AG08396 (cell line): ENCODE data around the gene MPRIP.

Source experiments
- DNase-seq: peaks from one replicate; pipeline ENCODE4 v3.0.0; 2012; ENCODE audit warnings: low spot score, mixed read lengths

Gene MPRIP

DNA sequence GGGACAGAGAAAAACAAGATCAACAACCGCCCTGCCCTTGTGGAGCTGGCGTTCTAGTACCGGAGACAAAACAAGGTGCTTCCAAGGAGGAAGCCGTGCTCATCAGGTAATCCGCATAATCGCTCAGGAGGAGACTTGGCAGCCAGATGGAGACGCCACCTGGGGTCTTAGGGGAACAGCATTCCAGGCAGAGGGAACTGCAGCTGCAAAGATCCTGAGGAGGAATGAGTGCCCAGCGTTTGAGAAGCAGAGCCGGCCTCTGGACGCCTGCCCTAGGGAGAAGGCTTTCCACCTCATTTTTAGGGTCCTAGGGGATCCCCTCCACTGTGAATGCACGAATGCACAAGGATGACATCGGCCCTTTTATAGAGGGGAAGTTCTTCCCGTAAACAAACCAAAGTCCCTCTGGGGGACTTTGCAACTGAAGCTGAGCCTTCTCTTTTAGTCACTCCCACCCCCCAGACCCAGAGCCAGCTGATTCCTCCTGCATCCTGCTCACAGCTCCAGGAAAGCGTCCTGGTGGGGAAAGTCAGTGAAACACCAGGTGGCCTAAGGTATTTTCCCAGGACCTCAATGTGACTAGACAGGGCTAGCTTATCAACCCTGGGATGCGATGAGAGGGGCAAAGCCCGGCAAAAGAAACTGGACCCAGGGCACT is 13.2 kb upstream of the MPRIP start:
- DNase-seq: no peak

DNA sequence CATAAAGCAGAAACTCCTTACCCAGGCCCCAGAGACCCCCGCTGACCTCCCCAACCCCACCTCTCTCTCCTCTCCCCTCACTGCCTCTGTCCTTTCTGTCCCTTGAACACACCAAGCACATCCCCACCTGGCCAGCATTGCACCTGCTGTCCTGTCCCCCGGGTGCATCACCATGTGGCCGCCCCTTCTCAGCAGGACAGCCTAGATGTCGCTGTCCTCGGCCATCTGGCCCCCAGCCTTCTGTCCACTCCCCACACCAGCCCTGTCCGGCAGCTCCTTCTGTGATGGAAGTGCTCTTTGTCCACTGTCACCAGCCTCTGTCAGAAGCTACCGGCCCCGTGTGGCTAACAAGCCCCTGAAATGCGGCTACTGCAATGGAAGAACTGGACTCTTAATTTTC is 12.3 kb upstream of the MPRIP start:
- no peak for DNase-seq

DNA sequence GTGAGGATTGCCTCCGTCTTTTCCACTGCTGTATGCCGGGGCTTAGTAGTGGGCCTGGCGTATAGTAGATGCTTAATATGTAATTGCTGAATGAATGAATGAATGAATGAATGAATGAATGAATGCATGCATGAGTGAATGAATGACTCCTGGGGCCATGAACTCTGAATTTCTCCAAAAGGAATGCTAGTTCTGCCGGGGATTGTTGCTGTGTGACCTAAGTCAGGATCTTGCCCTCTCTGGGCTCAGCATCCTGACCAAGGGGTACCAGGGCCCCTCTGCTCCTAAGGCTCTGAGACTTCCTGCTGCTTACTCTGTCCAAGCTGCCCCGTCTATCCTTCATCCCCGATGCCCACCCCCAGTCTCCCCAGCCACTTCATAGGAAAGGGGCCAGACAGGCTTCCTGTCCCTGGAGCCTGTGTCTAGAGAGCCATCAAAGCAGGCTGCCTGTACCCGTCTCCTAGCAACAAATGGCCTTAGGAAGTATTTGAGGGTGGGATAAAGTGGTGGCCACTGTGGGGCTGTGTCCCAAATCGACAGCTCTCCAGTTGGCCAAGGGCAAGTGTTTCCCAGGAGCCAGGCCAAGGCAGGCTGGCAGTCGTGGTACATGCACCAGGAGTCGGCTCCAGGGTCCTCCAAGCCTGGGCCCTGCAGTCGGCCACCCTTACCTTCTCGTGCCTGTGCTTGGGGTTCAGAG is 11.6 kb upstream of the MPRIP start:
- no peak for DNase-seq

DNA sequence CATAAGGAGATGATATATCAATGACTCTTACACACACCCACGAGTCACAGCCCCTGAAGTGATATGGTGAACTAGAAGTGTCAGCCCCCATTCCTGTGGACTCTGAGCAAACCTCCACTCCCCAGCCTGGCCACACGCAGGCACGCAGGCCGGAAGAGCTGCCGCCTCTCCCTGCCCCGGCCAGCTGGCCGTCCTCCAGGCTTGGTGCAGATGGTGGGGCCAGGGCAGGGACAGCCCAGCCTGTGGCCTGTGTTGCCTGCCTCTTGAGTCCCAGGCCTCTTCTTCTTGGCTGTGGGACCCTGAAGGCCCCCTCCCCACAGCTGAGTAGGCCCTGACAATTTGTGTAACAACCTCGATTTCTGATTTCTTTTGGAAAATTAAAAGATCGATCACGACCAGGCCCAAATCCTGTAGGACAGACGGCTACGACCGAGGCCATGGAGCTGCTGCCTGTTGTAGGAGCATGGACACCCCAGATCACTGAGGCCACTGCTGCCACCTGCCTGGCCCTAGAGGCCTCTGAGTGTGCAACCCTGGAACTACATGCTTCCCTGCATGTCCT is 10.0 kb upstream of the MPRIP start:
- DNase-seq: peak; percentile 90

DNA sequence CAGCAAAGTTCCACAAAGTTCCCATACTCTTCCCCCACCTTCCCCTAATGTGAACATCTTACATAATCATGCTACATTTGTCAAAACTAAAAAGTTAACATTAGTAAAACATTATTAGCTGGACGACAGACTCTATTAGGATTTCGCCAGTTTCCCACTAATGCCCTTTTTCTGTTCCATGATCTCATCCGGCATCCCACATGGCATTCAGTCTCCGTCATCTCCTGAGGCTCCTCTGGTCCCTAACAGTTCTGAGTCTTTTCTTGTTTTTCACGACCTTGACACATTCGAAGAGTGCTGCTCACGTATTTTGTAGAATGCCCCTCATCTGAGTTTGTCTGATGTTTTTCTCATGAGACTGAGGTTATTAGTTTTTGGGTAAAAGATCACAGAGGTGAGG is 8.8 kb upstream of the MPRIP start:
- no peak for DNase-seq

DNA sequence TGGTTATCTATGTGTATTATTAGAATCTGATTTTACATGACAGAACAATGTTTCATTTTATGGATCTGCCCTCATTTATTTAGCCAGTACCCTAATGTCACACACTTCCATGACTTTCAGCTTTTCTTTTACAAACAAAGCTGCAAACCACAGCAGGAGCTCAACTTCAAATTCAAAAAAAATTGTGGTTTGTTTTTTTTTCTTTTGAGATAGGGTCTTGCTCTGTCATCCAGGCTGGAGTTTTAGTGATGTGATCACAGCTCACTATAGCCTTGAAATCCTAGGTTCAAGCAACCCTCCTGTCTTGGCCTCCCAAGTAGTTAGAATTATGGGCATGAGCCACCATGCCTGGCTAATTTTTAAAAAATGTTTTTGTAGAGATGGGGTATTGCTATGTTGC is 8.2 kb upstream of the MPRIP start:
- DNase-seq: no peak

DNA sequence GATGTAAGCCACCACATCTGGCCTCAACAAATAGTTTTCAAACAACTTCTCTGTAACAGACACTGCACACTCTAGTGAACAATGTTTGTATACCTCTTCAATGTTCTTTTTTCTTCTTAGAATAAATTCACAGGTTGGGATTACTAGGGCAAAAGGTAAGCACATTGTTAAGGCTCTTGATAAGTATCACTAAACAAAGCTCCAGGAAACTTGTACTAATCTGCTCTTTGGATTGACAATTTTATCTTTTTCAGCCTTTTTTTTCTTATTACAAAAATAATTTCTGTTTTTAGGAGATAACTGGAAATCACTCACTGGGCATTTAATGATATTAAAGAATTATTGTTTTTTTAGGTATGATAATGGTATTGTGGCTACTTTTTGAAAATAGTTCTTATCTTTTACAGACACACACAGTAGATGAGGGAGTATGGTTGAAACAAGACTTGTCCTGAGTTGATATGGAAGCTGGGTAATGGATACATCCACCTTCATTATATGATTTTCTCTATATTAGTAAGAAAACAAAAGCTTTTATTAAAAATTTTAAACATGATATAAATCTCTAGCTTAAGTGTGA is 7.7 kb upstream of the MPRIP start:
- no peak for DNase-seq

DNA sequence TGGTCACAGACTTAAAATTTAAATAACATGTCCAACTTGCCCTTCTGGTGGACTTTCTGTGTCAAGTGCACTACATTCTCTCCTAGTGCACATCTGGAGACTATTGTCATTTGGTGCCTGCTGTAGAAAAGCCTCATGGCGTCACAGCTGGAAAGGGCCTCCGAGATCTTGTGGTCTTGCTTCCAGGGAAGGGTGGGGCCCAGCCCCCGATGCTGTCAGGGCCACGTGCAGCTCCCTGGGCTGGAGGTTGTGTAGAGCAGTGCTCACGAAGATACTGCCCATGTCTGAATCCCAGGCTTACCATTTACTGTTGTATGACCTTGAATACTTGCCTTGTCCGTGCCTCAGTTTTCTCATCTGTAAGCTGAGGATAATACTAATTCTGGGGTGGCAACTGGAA is 6.8 kb upstream of the MPRIP start:
- no peak for DNase-seq

DNA sequence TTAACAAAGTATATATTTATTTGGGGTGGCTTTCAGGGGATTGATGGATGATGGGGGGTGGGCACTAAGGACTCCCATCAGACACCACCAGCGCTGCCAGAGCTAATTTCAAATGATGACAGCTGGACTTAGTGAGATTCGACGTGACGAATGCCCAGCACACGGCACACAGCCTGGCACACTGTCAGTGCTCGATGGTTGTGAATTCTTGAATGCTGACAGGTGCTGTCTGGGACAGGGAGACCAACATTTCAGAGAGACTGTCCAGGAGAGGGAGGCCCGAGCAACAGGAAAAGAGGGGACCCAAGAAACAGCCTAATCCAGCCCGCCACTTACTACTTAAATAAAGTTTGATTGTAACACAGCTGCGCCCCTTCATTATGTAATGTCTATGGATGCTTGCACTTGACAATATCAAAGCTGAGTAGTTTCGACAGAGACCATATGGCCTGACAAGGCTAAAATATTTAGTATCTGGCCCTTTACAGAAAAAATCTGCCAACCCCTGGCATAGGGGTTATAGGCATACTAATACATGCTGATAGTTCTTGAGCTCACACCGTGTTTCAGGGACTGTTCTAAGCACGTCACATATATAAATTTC is 6.2 kb upstream of the MPRIP start:
- no peak for DNase-seq

DNA sequence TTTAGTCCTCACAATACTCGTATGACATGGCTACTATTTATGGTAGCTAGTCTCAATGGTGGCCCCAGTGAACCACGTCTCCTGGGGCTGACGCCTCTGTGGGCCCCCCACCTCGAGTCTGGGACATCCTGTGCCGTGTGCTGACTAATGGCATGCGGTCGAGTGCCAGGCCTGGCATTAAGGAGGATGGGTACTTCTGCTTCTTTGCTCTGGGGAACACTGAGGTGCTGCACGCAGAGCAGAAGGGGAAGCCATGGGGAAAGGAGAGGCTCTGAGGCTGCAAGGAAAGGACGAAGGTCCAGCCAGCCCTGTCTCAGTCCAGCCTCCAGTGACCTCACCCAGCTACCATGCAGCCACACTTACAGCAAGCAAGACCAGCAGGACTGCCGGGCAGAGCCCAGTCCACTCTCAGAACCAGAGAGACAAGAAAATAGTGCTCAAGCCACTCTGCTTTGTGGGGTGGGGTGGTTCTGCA is 5.7 kb upstream of the MPRIP start:
- DNase-seq: no peak

DNA sequence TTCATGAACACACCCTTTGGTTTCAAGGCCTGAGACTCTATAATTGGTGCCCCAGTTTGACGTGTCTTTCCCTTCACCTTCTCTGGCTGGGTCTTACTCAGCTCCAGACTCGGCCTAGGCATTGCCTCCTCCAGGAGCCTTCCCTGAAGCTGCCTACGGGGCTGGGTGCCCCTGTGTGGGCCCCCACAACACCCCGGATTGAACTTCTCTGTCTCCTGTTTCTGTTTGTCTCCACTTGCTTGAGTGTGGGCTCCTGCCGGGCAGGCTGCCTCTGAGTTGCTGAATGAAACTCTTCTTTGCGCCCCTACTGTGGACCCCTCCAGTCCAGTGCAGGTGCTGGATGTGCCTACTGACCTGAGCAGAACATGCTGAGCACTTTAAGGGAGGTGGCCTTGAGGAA is 2.3 kb upstream of the MPRIP start:
- DNase-seq: no peak

DNA sequence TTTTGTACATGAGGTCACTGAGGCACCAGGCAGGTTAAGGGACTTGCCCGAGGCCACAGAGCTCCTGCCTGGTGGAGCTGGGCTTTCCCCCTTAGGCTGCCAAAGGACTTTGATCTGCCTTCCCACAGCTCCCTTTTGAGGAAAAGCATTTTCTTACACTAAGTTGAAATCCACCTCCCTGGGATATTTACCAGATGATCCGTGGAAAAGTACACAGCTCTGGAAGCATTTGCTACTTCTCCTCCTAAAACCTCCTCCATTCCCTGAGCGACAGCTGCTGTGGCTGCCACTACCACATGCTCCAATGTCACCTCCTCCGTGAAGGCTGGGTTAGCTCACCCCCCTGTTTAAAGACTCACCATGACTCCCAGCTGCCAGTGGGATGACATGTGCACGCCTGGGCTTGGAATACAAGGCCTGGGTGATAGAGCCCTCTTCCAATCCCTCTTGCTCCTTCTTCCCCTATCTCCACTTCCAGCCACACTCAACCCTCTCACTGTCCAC is 1.2 kb upstream of the MPRIP start:
- peak; percentile 65 for DNase-seq

DNA sequence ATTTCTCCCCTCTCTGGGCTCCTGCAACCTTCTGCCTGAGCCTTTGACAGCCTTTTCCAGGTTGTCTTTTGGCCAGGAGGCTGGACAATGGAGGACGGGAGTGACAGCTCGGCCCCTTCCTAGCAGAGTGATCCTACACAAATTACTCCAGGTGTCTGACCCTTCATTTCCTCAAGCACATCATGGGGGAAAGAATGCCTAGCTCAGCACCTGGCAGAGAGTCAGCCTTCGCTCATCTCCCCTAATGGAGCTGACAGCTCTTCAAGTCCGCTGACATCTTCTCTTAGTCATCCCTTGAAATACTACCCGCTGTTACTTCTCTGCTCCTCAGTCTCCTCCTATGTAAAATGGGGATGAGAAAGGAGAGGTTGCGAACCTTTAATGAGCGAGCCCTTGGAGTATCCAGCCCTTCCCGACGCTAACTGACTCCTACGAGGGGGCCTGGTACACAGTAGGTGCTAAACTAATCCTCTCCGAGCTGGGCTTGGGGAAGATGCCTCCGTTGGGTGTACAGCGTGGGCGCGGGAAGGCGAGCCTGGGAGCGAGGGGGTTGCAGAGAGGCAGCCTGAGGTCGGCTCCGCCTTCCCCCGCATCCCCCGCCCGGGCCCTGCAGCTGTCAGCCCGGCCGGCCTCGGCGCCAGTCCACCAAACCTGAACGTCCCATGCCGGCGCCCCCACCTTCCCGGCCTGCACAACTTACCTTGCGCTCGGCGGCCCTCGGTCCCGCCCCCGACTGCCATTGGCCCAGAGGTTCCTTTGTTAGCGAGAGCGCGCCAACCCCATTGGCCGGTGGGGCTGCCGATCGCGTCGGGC is 480 bp upstream of the MPRIP start:
- DNase-seq: peak; percentile 99

DNA sequence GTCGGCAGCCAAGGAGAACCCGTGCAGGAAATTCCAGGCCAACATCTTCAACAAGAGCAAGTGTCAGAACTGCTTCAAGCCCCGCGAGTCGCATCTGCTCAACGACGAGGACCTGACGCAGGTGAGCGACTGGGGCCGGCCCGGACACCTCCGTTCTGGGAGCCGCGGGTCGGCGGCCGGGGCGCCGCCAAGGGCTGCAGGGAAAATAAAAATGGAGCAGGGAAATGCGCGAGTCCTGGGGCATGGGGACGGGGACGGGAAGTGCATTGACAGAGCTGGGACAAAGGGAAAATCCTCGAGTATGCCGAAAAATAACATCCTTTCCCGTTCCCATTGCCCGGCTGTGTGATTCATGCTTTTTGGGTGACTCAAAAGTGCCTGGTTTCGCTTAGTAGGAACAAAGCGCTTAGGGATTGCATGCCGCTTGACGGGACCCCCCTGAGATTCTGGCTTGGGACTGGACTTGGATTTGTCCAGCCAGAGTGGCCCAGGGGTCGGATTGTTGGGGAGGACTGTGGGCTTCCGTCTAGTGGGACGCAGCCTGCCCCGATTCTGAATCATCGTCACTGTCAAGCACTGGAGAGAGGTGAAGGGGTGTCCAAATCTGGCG is 699 bp downstream of the MPRIP start:
- no peak for DNase-seq

DNA sequence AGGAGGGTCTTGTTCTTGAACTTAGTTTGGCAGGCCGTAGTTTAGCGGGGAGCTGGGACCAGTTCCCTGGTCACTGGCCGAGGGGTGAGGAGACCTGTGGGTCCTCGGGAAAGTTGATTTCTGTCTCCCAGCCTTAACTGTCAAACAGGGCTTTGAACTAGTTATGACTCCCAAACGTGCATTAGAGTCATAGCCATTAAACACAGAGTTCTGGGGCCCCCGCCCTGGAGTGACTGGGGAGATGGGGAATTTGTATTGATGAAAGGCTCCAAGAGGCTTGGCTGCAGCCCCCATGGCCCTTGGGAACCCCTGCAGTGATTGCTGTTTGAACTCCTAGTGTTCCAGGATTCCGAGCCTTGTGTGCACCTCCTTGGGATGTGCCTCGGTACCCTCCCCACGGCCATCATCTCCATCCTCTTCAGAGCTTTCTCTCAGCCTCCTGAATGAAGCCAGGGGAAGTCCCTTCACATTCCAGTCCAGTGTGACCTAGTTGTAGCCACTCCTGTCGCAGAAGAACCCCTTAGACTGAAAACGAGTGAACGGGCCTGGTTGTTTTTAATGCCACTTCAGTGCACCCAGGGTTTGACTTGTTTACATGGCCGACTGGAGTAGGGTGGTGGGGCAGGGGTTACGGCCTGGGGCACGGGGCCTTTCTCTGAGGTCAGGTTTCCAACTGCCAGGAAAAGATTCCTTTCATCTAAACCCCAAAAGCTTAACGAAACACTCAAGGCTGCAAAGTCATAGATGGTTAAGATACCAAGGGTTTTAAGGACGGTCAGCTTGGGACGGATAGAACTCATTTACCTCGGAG is 1.4 kb downstream of the MPRIP start:
- DNase-seq: no peak

DNA sequence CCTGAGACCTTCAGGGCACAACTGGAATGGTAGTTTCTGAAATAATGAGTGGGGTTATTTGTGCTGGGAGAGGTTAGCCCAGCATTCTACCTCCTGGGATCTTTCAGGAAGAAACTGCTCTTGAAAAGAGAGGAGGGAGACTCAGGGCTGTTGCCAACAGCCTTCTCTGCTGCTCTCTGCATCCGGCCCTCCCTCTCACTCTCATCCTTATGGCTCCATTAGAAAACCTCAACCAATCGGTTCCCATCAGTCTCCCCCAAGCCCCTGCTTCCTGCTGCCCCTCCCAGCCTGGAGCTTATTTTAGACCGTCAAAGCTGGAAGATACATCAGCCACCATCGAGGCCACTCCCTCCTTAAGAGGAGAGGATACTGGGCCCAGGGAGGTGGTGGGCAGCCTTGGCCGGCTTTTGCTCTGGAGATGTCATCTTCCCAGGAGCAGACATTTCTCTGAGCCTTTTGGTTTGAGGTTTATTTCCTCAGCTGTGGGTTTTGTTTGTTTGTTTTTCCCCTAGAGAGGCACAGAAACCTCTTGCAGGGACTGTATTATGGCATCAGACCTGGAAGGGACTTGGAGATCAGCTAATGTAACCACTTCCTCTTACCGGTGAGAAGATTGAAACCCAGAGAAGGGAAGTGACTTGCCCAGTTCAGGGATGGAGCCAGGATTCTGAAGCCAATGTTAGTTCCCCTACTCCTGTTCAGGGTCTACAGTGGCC is 2.7 kb downstream of the MPRIP start:
- no peak for DNase-seq

DNA sequence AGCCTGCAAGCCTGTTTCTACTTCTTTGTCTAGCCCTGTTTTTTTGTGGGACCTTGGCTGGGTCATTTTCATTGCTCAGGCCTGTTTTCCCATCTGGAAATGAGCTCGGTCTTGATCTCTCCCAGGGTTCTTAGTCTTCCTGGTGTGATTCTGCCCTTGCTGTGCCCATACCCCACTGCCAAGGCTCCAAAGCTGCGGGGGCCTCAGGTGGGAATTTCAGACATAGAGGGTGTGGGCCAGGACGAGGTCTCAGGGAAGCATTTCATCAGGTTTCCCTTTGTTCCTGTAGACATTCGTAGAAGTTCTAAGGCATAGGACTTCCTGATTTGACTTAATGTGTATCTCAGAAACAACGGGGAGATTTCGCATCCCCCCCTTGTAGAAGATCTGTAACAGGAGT is 5.8 kb downstream of the MPRIP start:
- DNase-seq: no peak

DNA sequence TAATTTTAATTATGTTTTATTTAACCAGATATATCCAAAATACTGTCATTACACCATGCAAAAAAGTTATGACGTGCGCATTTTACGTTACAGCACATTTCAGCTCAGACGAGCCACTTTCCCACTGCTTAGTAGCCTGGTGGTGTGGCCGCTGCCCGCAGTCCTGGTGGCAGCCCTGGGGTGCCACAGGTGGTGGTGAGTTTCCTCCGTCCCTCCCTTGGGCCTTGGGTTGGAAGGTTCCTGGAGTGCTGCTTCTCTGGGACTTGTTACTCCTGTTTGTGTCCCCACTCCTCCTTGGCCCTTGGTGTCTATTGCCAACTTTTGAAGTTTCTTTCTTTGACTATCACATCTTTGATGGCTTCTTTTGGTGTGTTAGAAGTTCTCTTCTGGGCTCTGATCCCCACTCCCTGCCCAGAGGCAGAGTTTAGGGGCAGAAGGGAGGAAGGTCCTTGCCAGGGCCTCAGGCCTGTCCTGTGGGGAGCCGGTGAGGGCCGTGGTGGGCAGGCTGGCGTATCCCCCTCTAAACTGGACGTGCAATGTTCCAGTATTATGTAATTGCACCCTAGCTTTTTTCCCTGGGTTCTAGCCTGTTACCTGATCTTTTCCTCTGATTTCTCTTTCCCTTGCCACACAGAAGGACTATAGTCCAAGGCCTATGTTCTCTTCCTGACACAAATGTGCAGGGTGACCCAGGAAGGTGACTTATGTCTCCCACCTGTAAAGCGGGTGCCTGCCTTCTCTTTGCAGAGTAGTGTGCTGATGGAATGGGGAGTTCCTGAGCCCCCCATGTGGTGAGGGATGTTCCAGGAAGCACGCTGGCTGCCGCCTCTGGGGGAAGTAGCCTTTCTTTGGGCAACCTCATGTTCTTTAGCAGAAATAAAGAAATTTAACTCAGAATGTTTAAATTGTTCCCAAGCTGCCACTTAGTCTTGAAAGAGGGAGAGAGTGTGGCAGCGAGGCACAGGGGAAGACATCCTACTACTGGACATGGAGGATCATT is 8.4 kb downstream of the MPRIP start:
- DNase-seq: no peak

DNA sequence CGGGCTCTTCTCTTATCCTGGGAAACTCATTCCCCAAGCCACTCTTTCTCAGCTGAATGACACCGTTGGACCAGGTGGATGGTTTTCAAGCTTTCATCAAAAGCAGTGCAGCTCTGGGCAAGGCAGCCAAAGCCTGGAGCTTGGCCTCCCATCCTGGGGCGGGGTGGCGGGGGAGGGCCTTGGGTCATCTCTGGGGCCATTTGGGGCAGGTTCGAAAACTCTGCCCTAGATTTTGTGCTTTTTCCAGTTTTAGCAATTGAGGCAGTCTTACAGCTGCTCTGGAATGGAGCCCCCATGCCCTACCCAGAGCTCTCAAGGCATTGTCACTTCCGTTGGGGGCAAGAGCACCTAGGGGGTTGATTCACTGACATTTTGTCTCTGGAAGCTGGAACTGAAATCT is 9.1 kb downstream of the MPRIP start:
- no peak for DNase-seq
